ENCODE data around the gene QPRT.
"Not testable (repeated sequence)": the region's sequence is repeated elsewhere in the genome, so short reads cannot be mapped to it uniquely, and the experiment has no call there.

Gene QPRT

GRCh38 chr16:29694384-29695195, 15.6 kb downstream of the QPRT start:
- no peak for DNase-seq

- not testable (repeated sequence) for DNase-seq
These were observed 16.7 kb downstream of the QPRT start for GRCh38 chr16:29695675-29696074.

GRCh38 chr16:29696881-29697331, 17.9 kb downstream of the QPRT start:
- DNase-seq, result no peak

GRCh38 chr16:29697391-29697790, 18.4 kb downstream of the QPRT start:
- no peak for DNase-seq

GRCh38 chr16:29698042-29698441, 19.1 kb downstream of the QPRT start:
- no peak for DNase-seq

- DNase-seq, result no peak
These were observed 19.7 kb downstream of the QPRT start for GRCh38 chr16:29698484-29699323.

GRCh38 chr16:29699324-29700219, 20.6 kb downstream of the QPRT start:
- DNase-seq, result no peak

GRCh38 chr16:29700253-29700987, 21.4 kb downstream of the QPRT start:
- no peak for DNase-seq

GRCh38 chr16:29701214-29701555, 22.2 kb downstream of the QPRT start:
- DNase-seq, result no peak

GRCh38 chr16:29702269-29702668, 23.3 kb downstream of the QPRT start:
- DNase-seq, result no peak

- no peak for DNase-seq
These were observed 26.1 kb downstream of the QPRT start for GRCh38 chr16:29705030-29705429.

GRCh38 chr16:29707160-29707559, 28.2 kb downstream of the QPRT start:
- DNase-seq, result not testable (repeated sequence)

- DNase-seq, result no peak
These were observed 30.1 kb downstream of the QPRT start for GRCh38 chr16:29708917-29709600.

- DNase-seq, result not testable (repeated sequence)
These were observed 30.7 kb downstream of the QPRT start for GRCh38 chr16:29709657-29710056.

GRCh38 chr16:29710227-29711219, 31.5 kb downstream of the QPRT start:
- DNase-seq, result no peak

GRCh38 chr16:29712809-29713208, 33.8 kb downstream of the QPRT start:
- no peak for DNase-seq

- DNase-seq, result no peak
These were observed 35.4 kb downstream of the QPRT start for GRCh38 chr16:29714396-29714795.

- no peak for DNase-seq
These were observed 36.0 kb downstream of the QPRT start for GRCh38 chr16:29714972-29715371.

- no peak for DNase-seq
These were observed 38.1 kb downstream of the QPRT start for GRCh38 chr16:29717113-29717512.

- DNase-seq, result no peak
These were observed 40.1 kb downstream of the QPRT start for GRCh38 chr16:29719063-29719462.

Measured in NCI-H1436 treated with DMSO at 0.1 percent for 48 hours (cell line).